Measurements from ENCODE around the gene KIAA2012.
A peak's percentile ranks its signal among the peaks of the same experiment; 100 is the strongest.

The KIAA2012 gene

GRCh38 chr2:202157211-202157990, 84.3 kb downstream of the KIAA2012 start:
- no peak for DNase-seq

- no peak for DNase-seq
Measured at GRCh38 chr2:202158796-202159195, 85.7 kb downstream of the KIAA2012 start.

- no peak for DNase-seq
Measured at GRCh38 chr2:202161151-202161835, 88.2 kb downstream of the KIAA2012 start.

- DNase-seq, result no peak
Measured at GRCh38 chr2:202164411-202164810, 91.4 kb downstream of the KIAA2012 start.

- no peak for DNase-seq
Measured at GRCh38 chr2:202165208-202165607, 92.2 kb downstream of the KIAA2012 start.

- no peak for DNase-seq
Measured at GRCh38 chr2:202165945-202166344, 92.9 kb downstream of the KIAA2012 start.

GRCh38 chr2:202169131-202169530, 96.1 kb downstream of the KIAA2012 start:
- DNase-seq, result no peak

- DNase-seq, result no peak
Measured at GRCh38 chr2:202169832-202170424, 96.9 kb downstream of the KIAA2012 start.

- DNase-seq, result no peak
Measured at GRCh38 chr2:202171241-202171825, 98.3 kb downstream of the KIAA2012 start.

- no peak for DNase-seq
Measured at GRCh38 chr2:202172439-202173211, 99.6 kb downstream of the KIAA2012 start.

- peak in 1 of 4 experiments; percentile 3 for DNase-seq
Measured at GRCh38 chr2:202178346-202178958, 105.4 kb downstream of the KIAA2012 start.

- DNase-seq, result no peak
Measured at GRCh38 chr2:202184557-202184956, 111.5 kb downstream of the KIAA2012 start.

- no peak for DNase-seq
Measured at GRCh38 chr2:202185156-202185555, 112.1 kb downstream of the KIAA2012 start.

GRCh38 chr2:202186641-202187202, 113.7 kb downstream of the KIAA2012 start:
- no peak for DNase-seq

GRCh38 chr2:202187570-202187969, 114.5 kb downstream of the KIAA2012 start:
- DNase-seq, result no peak

- no peak for DNase-seq
Measured at GRCh38 chr2:202193305-202193704, 120.2 kb downstream of the KIAA2012 start.

- DNase-seq, result no peak
Measured at GRCh38 chr2:202193881-202194353, 120.9 kb downstream of the KIAA2012 start.

GRCh38 chr2:202194418-202194817, 121.4 kb downstream of the KIAA2012 start:
- no peak for DNase-seq

GRCh38 chr2:202196727-202197126, 123.7 kb downstream of the KIAA2012 start:
- DNase-seq, result no peak

- DNase-seq, result no peak
Measured at GRCh38 chr2:202201220-202202160, 128.4 kb downstream of the KIAA2012 start.

- no peak for DNase-seq
Measured at GRCh38 chr2:202203348-202203747, 130.3 kb downstream of the KIAA2012 start.

Data from activated naive CD4-positive, alpha-beta T cell (primary cell).